H9 (cell line): Measurements from ENCODE around the gene AIG1. TPM values are rescaled to one million over a fixed set of nuclear protein-coding genes. Genes with fewer than 3 reads are reported as not detected.

Experiments
- DNase-seq: peaks from one replicate; pipeline ENCODE4 v3.0.0-alpha.2; 2017
- H2AFZ ChIP-seq: one replicate; pipeline ENCODE4 v1.6.1; 2013; ENCODE audit warnings: mild to moderate bottlenecking, low read length, control low read depth, moderate library complexity
- H2AK5ac ChIP-seq: 2 replicates; pipeline ENCODE4 v1.6.1; 2013; ENCODE audit warnings: low read length, control low read depth, mixed read lengths; ENCODE audit not compliant: insufficient read length
- H2BK120ac ChIP-seq: one replicate; pipeline ENCODE4 v1.6.1; 2013; ENCODE audit warnings: low read depth, mild to moderate bottlenecking, low read length, control low read depth, inconsistent platforms; ENCODE audit not compliant: poor library complexity, severe bottlenecking
- H2BK12ac ChIP-seq: 2 replicates; pipeline ENCODE4 v1.6.1; 2013; ENCODE audit warnings: low read length, control low read depth, mixed read lengths, low read depth; ENCODE audit not compliant: insufficient read length
- H2BK15ac ChIP-seq: 2 replicates; pipeline ENCODE4 v1.6.1; 2013; ENCODE audit warnings: low read depth, low read length, control low read depth
- H2BK20ac ChIP-seq: one replicate; pipeline ENCODE4 v1.6.1; 2013; ENCODE audit warnings: low read depth, mild to moderate bottlenecking, low read length, control low read depth, inconsistent platforms; ENCODE audit not compliant: poor library complexity, severe bottlenecking
- H2BK5ac ChIP-seq: 2 replicates; pipeline ENCODE4 v1.6.1; 2013; ENCODE audit warnings: low read length, control low read depth, mixed read lengths; ENCODE audit not compliant: insufficient read length
- H3K14ac ChIP-seq: 2 replicates; pipeline ENCODE4 v1.6.1; 2013; ENCODE audit warnings: low read length, control low read depth; ENCODE audit not compliant: insufficient read depth
- H3K18ac ChIP-seq: 2 replicates; pipeline ENCODE4 v1.6.1; 2013; ENCODE audit warnings: low read depth, mild to moderate bottlenecking, mixed read lengths, low read length, control low read depth; ENCODE audit not compliant: insufficient read length
- H3K23ac ChIP-seq: 2 replicates; pipeline ENCODE4 v1.6.1; 2013; ENCODE audit warnings: low read length, control low read depth, mixed read lengths, low read depth; ENCODE audit not compliant: insufficient read length
- H3K23me2 ChIP-seq: 2 replicates; pipeline ENCODE4 v1.6.1; 2013; ENCODE audit warnings: low read depth, mild to moderate bottlenecking, mixed read lengths, low read length, control low read depth; ENCODE audit not compliant: insufficient read length, poor library complexity, severe bottlenecking
- H3K27ac ChIP-seq: 2 replicates; pipeline ENCODE4 v1.5.1; 2013; ENCODE audit warnings: low read length, control low read depth, mixed read lengths, low read depth; ENCODE audit not compliant: insufficient read length
- H3K27me3 ChIP-seq: 2 replicates; pipeline ENCODE4 v1.6.1; 2013; ENCODE audit warnings: low read length, control low read depth, inconsistent platforms; ENCODE audit not compliant: insufficient read depth
- H3K4ac ChIP-seq: 2 replicates; pipeline ENCODE4 v1.6.1; 2013; ENCODE audit warnings: low read depth, mild to moderate bottlenecking, control low read depth, inconsistent platforms, low read length, moderate library complexity
- H3K4me1 ChIP-seq: 2 replicates; pipeline ENCODE4 v1.6.1; 2013; ENCODE audit warnings: low read length, control low read depth, inconsistent platforms; ENCODE audit not compliant: insufficient read depth
- H3K4me2 ChIP-seq: 2 replicates; pipeline ENCODE4 v1.6.1; 2013; ENCODE audit warnings: low read length, control low read depth, mixed read lengths; ENCODE audit not compliant: insufficient read length, insufficient read depth
- H3K56ac ChIP-seq: 2 replicates; pipeline ENCODE4 v1.6.1; 2013; ENCODE audit warnings: low read depth, mild to moderate bottlenecking, mixed read lengths, low read length, control low read depth; ENCODE audit not compliant: insufficient read length
- H3K79me1 ChIP-seq: 2 replicates; pipeline ENCODE4 v1.6.1; 2013; ENCODE audit warnings: low read depth, mild to moderate bottlenecking, moderate library complexity, low read length, control low read depth, inconsistent platforms; ENCODE audit not compliant: insufficient read depth, poor library complexity, severe bottlenecking
- H3K79me2 ChIP-seq: 2 replicates; pipeline ENCODE4 v1.6.1; 2013; ENCODE audit warnings: low read length, control low read depth, inconsistent platforms; ENCODE audit not compliant: insufficient read depth
- H3K9ac ChIP-seq: 2 replicates; pipeline ENCODE4 v1.6.1; 2013; ENCODE audit warnings: low read length, control low read depth, mixed read lengths; ENCODE audit not compliant: insufficient read length; ENCODE audit errors: extremely low read depth
- H3K9me3 ChIP-seq: one replicate; pipeline ENCODE4 v1.6.1; 2013; ENCODE audit warnings: low read depth, low read length, inconsistent platforms; ENCODE audit not compliant: control insufficient read depth
- H3T11ph ChIP-seq: one replicate; pipeline ENCODE4 v1.6.1; 2013; ENCODE audit warnings: mild to moderate bottlenecking, low read length, control low read depth, inconsistent platforms
- H4K20me1 ChIP-seq: one replicate; pipeline ENCODE4 v1.6.1; 2013; ENCODE audit not compliant: control insufficient read depth, insufficient read length, insufficient read depth
- H4K5ac ChIP-seq: 2 replicates; pipeline ENCODE4 v1.6.1; 2013; ENCODE audit warnings: low read depth, mild to moderate bottlenecking, mixed read lengths, low read length, control low read depth; ENCODE audit not compliant: insufficient read length
- H4K8ac ChIP-seq: replicated peaks from 2 replicates; pipeline ENCODE4 v1.6.1; 2013; ENCODE audit warnings: low read length, control low read depth, mixed read lengths, low read depth; ENCODE audit not compliant: insufficient read length
- H4K91ac ChIP-seq: 2 replicates; pipeline ENCODE4 v1.6.1; 2013; ENCODE audit warnings: low read depth, mild to moderate bottlenecking, moderate library complexity, mixed read lengths, low read length, control low read depth; ENCODE audit not compliant: insufficient read length
- H3K27ac Mint-ChIP-seq, 3 experiments: 2 replicates in 2 of 3; 3 replicates in 1 of 3; pipeline ENCODE4 v1.8.0; 2020 to 2021; ENCODE audit warnings: mixed read lengths in 3 of 3, mild to moderate bottlenecking in 1 of 3, moderate library complexity in 1 of 3
- H3K27me3 Mint-ChIP-seq: 2 replicates; pipeline ENCODE4 v1.8.0; 2021; ENCODE audit warnings: low read depth, mild to moderate bottlenecking, moderate library complexity, mixed read lengths
- H3K36me3 Mint-ChIP-seq, 3 experiments: 2 replicates in 2 of 3; 3 replicates in 1 of 3; pipeline ENCODE4 v1.8.0; 2020 to 2021; ENCODE audit warnings: low read depth in 3 of 3, mixed read lengths in 3 of 3; ENCODE audit not compliant: insufficient read depth in 1 of 3
- H3K4me1 Mint-ChIP-seq, 2 experiments: 2 replicates each; pipeline ENCODE4 v1.8.0; 2020; ENCODE audit warnings: mixed read lengths in 2 of 2
- H3K4me3 Mint-ChIP-seq, 2 experiments: 2 replicates in 1 of 2; 3 replicates in 1 of 2; pipeline ENCODE4 v1.8.0; 2020 to 2021; ENCODE audit warnings: mild to moderate bottlenecking in 2 of 2, mixed read lengths in 2 of 2, moderate library complexity in 1 of 2
- H3K9me3 Mint-ChIP-seq, 2 experiments: 2 replicates in 1 of 2; 3 replicates in 1 of 2; pipeline ENCODE4 v1.8.0; 2020; ENCODE audit warnings: mild to moderate bottlenecking in 2 of 2, mixed read lengths in 2 of 2, moderate library complexity in 1 of 2
- total RNA-seq: library from RNA; stranded (reverse); gene quantifications from 2 replicates; pipeline ENCODE4 v1.2.1, GENCODE V29; 2021
- TF ChIP-seq, protein P1 (sequence below): fragments of 200-600 bp; sonication (generic); conservative IDR thresholded peaks from 3 replicates; pipeline ENCODE4 v1.8.0; 2021; ENCODE audit warnings: antibody characterized with exemption, mild to moderate bottlenecking

The AIG1 gene
- total RNA-seq, 1 experiment from 2014 or later = 44.6 TPM

- DNase-seq = no peak
- Histone ChIP-seq H4K20me1 (no peaks in the 10 kb centered on the region), H3K27ac (no peak overlapping the region), H3K9me3 (peaks cover 4% of the 10 kb centered on the region), H3K4me2 (no peak overlapping the region), H2BK20ac (no peak overlapping the region), H3K4ac (no peak overlapping the region), H3K18ac (no peak overlapping the region), H2AFZ (no peak overlapping the region), H2BK15ac (no peak overlapping the region), H3K9ac (no peak overlapping the region), H3T11ph (no peak overlapping the region), H3K79me1 (no peaks in the 10 kb centered on the region), H4K91ac (no peak overlapping the region), H3K4me1 (no peaks in the 10 kb centered on the region), H4K8ac (no peak overlapping the region), H2BK12ac (no peak overlapping the region), H3K79me2 (no peaks in the 10 kb centered on the region), H3K27me3 (no peaks in the 10 kb centered on the region), H2BK5ac (no peak overlapping the region), H2BK120ac (no peak overlapping the region), H4K5ac (no peak overlapping the region), H3K23ac (no peak overlapping the region), H3K23me2 (no peaks in the 10 kb centered on the region), H3K14ac (no peak overlapping the region), H3K56ac (no peak overlapping the region), H2AK5ac (no peak overlapping the region)
- Mint-ChIP-seq H3K4me1 (no peaks in the 10 kb centered on the region), H3K36me3 (peaks cover 14 to 41% (median 36%) of the 10 kb centered on the region in 3 experiments), H3K4me3 (no peak overlapping the region), H3K27me3 (no peaks in the 10 kb centered on the region), H3K27ac (no peak overlapping the region), H3K9me3 (peaks cover 10 to 17% of the 10 kb centered on the region in 2 experiments)
- TF ChIP-seq, protein P1, sequence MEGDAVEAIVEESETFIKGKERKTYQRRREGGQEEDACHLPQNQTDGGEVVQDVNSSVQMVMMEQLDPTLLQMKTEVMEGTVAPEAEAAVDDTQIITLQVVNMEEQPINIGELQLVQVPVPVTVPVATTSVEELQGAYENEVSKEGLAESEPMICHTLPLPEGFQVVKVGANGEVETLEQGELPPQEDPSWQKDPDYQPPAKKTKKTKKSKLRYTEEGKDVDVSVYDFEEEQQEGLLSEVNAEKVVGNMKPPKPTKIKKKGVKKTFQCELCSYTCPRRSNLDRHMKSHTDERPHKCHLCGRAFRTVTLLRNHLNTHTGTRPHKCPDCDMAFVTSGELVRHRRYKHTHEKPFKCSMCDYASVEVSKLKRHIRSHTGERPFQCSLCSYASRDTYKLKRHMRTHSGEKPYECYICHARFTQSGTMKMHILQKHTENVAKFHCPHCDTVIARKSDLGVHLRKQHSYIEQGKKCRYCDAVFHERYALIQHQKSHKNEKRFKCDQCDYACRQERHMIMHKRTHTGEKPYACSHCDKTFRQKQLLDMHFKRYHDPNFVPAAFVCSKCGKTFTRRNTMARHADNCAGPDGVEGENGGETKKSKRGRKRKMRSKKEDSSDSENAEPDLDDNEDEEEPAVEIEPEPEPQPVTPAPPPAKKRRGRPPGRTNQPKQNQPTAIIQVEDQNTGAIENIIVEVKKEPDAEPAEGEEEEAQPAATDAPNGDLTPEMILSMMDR = no peak
These were observed 68.0 kb downstream of the AIG1 start for GRCh38 chr6:143128681-143129015.
